CD14-positive monocyte (primary cell): ENCODE measurements around the gene OR2T33. TPM values are rescaled to one million over a fixed set of nuclear protein-coding genes. Genes with fewer than 3 reads are reported as not detected.

Experiments used
- DNase-seq, 3 donors: peaks; one replicate each; pipeline ENCODE4 v3.0.0-alpha.2; 2011 to 2022
- H2AFZ ChIP-seq: 2 replicates; pipeline ENCODE4 v1.6.0; 2012; ENCODE audit warnings: mild to moderate bottlenecking, low read depth, low read length, inconsistent platforms; ENCODE audit not compliant: insufficient read depth, poor library complexity, severe bottlenecking
- H3K27ac ChIP-seq, 2 donors: 1 replicate in 1 of 2; 2 replicates in 1 of 2; pipeline ENCODE4 v1.5.1; 2012 to 2013; ENCODE audit warnings: low read length in 2 of 2, control low read depth in 1 of 2, inconsistent platforms in 1 of 2, low read depth in 1 of 2, mild to moderate bottlenecking in 1 of 2
- H3K27me3 ChIP-seq, 2 donors: one replicate each; pipeline versions ENCODE4 v1.6.0 to v1.6.1; 2011 to 2013; ENCODE audit warnings: low read length in 2 of 2; ENCODE audit not compliant: control insufficient read depth in 2 of 2, insufficient read depth in 2 of 2
- H3K36me3 ChIP-seq, 2 donors: replicated peaks in 1 of 2; 1 replicate in 1 of 2; 2 replicates in 1 of 2; pipeline versions ENCODE4 v1.5.1 to v1.6.1; 2012 to 2013; ENCODE audit warnings: low read length in 2 of 2, control low read depth in 1 of 2, inconsistent platforms in 1 of 2, mild to moderate bottlenecking in 1 of 2; ENCODE audit not compliant: insufficient read depth in 2 of 2, control insufficient read depth in 1 of 2
- H3K4me1 ChIP-seq, 2 donors: 1 replicate in 1 of 2; 2 replicates in 1 of 2; pipeline versions ENCODE4 v1.5.1 to v1.6.1; 2012 to 2013; ENCODE audit warnings: low read length in 2 of 2, control low read depth in 1 of 2, inconsistent platforms in 1 of 2, mild to moderate bottlenecking in 1 of 2, moderate library complexity in 1 of 2; ENCODE audit not compliant: insufficient read depth in 2 of 2, control insufficient read depth in 1 of 2
- H3K4me2 ChIP-seq: replicated peaks from 2 replicates; pipeline ENCODE3; 2012; ENCODE audit warnings: low read length, moderate library complexity, mild to moderate bottlenecking; ENCODE audit not compliant: poor library complexity, severe bottlenecking; ENCODE audit errors: extremely low read depth
- H3K4me3 ChIP-seq, 3 experiments: fragments of 200-600 bp in 1 of 3; sonication (generic) in 1 of 3; replicated peaks in 1 of 3; 1 replicate in 2 of 3; 2 replicates in 1 of 3; pipeline ENCODE4 v1.5.1; 2011 to 2013; ENCODE audit warnings: low read length in 3 of 3, mild to moderate bottlenecking in 3 of 3, control low read depth in 2 of 3, low read depth in 2 of 3, inconsistent platforms in 1 of 3, moderate library complexity in 1 of 3
- H3K79me2 ChIP-seq: 2 replicates; pipeline ENCODE4 v1.6.0; 2012; ENCODE audit warnings: mild to moderate bottlenecking, control low read depth, inconsistent platforms, low read length, moderate library complexity; ENCODE audit not compliant: insufficient read depth
- H3K9ac ChIP-seq: 2 replicates; pipeline ENCODE4 v1.6.0; 2017; ENCODE audit warnings: low read length, mild to moderate bottlenecking; ENCODE audit not compliant: insufficient read depth, poor library complexity, severe bottlenecking
- H3K9me3 ChIP-seq, 2 donors: replicated peaks in 1 of 2; 1 replicate in 1 of 2; 2 replicates in 1 of 2; pipeline versions ENCODE4 v1.5.1 to v1.6.1; 2012 to 2013; ENCODE audit warnings: low read length in 2 of 2, control low read depth in 1 of 2; ENCODE audit not compliant: control insufficient read depth in 1 of 2, insufficient read depth in 1 of 2
- H4K20me1 ChIP-seq: 2 replicates; pipeline ENCODE4 v1.6.0; 2012; ENCODE audit warnings: mild to moderate bottlenecking, low read length, control low read depth, moderate library complexity; ENCODE audit not compliant: insufficient read depth
- H3K27ac Mint-ChIP-seq, 7 donors: one replicate each; pipeline ENCODE4 v1.8.0; 2020; ENCODE audit warnings: mild to moderate bottlenecking in 7 of 7, mixed read lengths in 7 of 7, moderate library complexity in 6 of 7, inconsistent platforms in 2 of 7
- H3K27me3 Mint-ChIP-seq, 3 donors: one replicate each; pipeline ENCODE4 v1.8.0; 2021 to 2022; ENCODE audit warnings: low read depth in 3 of 3, mild to moderate bottlenecking in 3 of 3, mixed read lengths in 3 of 3, moderate library complexity in 3 of 3, inconsistent platforms in 1 of 3
- H3K36me3 Mint-ChIP-seq, 2 donors: one replicate each; pipeline ENCODE4 v1.8.0; 2020; ENCODE audit warnings: mixed read lengths in 2 of 2, inconsistent platforms in 1 of 2, mild to moderate bottlenecking in 1 of 2
- H3K4me1 Mint-ChIP-seq: one replicate; pipeline ENCODE4 v1.8.0; 2020; ENCODE audit warnings: mild to moderate bottlenecking, mixed read lengths
- H3K4me3 Mint-ChIP-seq, 2 donors: one replicate each; pipeline ENCODE4 v1.8.0; 2020; ENCODE audit warnings: mild to moderate bottlenecking in 2 of 2, mixed read lengths in 2 of 2, moderate library complexity in 1 of 2
- H3K9me3 Mint-ChIP-seq, 7 donors: one replicate each; pipeline ENCODE4 v1.8.0; 2020 to 2022; ENCODE audit warnings: mixed read lengths in 7 of 7, mild to moderate bottlenecking in 6 of 7, moderate library complexity in 6 of 7, inconsistent platforms in 2 of 7
- CTCF ChIP-seq: fragments of 200-600 bp; IDR thresholded peaks from one replicate; pipeline ENCODE4 v1.8.0; 2022; ENCODE audit warnings: antibody characterized with exemption, mild to moderate bottlenecking
- WGBS: methylation state at CpG from one replicate; pipeline ENCODE4 v1.1.5; 2013; ENCODE audit warnings: missing lambda C conversion rate; ENCODE audit not compliant: insufficient coverage; 5-methylcytosine and 5-hydroxymethylcytosine counted together
- intact Hi-C, 2 donors: fragments of 100-400 bp; cut with micrococcal nuclease; formaldehyde crosslinking; loops; one replicate each; pipeline versions ENCODE4 v1.15.0 to v1.15.1; 2023
- polyA plus RNA-seq, 3 donors: library from polyadenylated mRNA; depleted of rRNA in 1 of 3; unstranded in 2 of 3; stranded (reverse) in 1 of 3; fragments of 300-500 nt in 2 of 3; fragments of >200 nt in 1 of 3; fragmentation: Illumina TruSeq in 2 of 3; gene quantifications; 1 replicate in 2 of 3; 2 replicates in 1 of 3; pipeline ENCODE4 v1.2.3, GENCODE V29; 2012 to 2021

The OR2T33 gene
- polyA plus RNA-seq, 3 donors: not detected

DNA sequence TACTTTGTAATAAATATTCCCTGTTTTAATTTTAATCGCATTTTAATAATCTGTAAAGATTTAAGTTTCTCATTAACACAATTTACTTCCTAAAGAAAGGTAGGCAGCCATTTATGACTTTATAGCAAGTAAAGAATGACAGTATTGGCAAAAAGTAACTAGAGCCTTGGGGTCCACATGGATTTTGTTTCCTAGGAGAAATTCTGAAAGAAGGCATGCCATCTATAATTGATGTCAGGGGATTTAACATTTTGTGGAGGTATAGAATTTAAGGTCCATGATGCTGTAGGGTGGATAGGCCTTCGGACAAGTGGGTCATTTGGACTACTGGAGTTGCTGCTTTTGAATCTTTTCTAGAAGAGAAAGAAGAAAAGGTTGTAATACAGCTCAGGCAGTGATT lies 46.7 kb downstream of the OR2T33 start, which contains the start of gene OR2M4:
Gene OR2M4, plus strand, starts transcription at position 301 of the 400 bp plus-strand sequence. CDS start 7,512 bp downstream, outside the sequence.
- no peaks in the 10 kb centered on the region for H3K36me3 ChIP-seq
- H3K9ac ChIP-seq: no peak within 1 kb of the TSS
- 86% methylated on average over 1 of the region's 2 CpGs for WGBS
- TF ChIP-seq CTCF: no peak
- H3K4me1 ChIP-seq: no peaks in the 10 kb centered on the region
- H3K27me3 Mint-ChIP-seq: peaks cover 0 to 3% (median 3%) of the 10 kb centered on the region in 3 donors
- peaks cover 3 to 18% (median 9%) of the 10 kb centered on the region in 7 donors for H3K9me3 Mint-ChIP-seq
- peaks cover 6 to 13% of the 10 kb centered on the region in 2 donors for H3K9me3 ChIP-seq
- no peak within 1 kb of the TSS for H3K4me3 Mint-ChIP-seq
- no peak within 1 kb of the TSS for H3K27ac Mint-ChIP-seq
- H3K27me3 ChIP-seq: no peaks in the 10 kb centered on the region
- no peak within 1 kb of the TSS for H2AFZ ChIP-seq
- H3K4me2 ChIP-seq: no peak within 1 kb of the TSS
- no peaks in the 10 kb centered on the region for H3K4me1 Mint-ChIP-seq
- no peak within 1 kb of the TSS for H3K27ac ChIP-seq
- H3K79me2 ChIP-seq: no peaks in the 10 kb centered on the region
- no peak for DNase-seq
- H3K4me3 ChIP-seq: no peak within 1 kb of the TSS
- no peaks in the 10 kb centered on the region for H4K20me1 ChIP-seq
- H3K36me3 Mint-ChIP-seq: no peaks in the 10 kb centered on the region
- intact Hi-C loops: no loop called here

DNA sequence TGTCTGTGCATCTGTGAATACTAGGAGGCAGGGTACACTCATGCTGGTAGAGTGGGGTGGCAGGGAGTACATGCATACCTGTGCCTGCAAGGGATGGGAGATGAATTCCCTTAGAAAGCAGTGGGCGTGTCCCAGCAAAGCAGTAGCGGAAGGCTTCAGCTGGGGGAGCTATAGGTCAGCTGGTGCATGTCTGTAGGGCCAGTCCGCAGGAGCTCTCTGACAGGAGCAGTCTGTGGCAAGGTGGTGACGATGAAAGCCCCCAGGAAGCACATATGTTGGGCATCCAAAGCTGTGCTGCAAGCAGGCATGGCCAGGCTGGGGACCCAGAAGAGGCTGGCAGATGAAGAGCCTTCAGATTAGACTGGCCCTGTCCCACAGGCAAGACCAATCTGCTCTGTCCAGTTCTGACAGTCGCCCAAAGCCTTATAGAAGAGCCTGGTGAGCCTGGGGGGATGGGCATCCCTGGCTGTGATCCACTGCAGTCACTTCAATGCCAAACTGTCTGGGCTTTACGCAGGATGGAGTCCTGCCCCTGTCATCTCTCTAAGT lies 48.3 kb downstream of the OR2T33 start:
- no peak overlapping the region for H3K27ac ChIP-seq
- Mint-ChIP-seq H3K27ac (peak overlapping the region in 1 of 7 donors; percentile 77), H3K9me3 (peaks cover 2 to 15% (median 10%) of the 10 kb centered on the region in 7 donors), H3K4me3 (no peak overlapping the region), H3K27me3 (peaks cover 0 to 3% (median 0%) of the 10 kb centered on the region in 3 donors), H3K36me3 (no peaks in the 10 kb centered on the region), H3K4me1 (no peaks in the 10 kb centered on the region)
- H3K4me3 ChIP-seq: no peak overlapping the region
- H3K9me3 ChIP-seq: peaks cover 6 to 13% of the 10 kb centered on the region in 2 donors
- no peak overlapping the region for H3K9ac ChIP-seq
- H3K79me2 ChIP-seq: no peaks in the 10 kb centered on the region
- TF ChIP-seq CTCF: no peak
- no peak overlapping the region for H3K4me2 ChIP-seq
- H3K4me1 ChIP-seq: no peaks in the 10 kb centered on the region
- H3K27me3 ChIP-seq: no peaks in the 10 kb centered on the region
- 87% methylated on average over 6 of the region's 6 CpGs for WGBS
- intact Hi-C loops: no loop called here
- H2AFZ ChIP-seq: no peak overlapping the region
- no peaks in the 10 kb centered on the region for H4K20me1 ChIP-seq
- no peak for DNase-seq
- H3K36me3 ChIP-seq: no peaks in the 10 kb centered on the region
